NCI-H345 treated with DMSO at 0.1 percent for 48 hours (cell line): Measurements from ENCODE around the gene AEBP2.
"Not testable (repeated sequence)": the region's sequence is repeated elsewhere in the genome, so short reads cannot be mapped to it uniquely, and the experiment has no call there.

Experiments
- DNase-seq: peaks from one replicate; lab custom pipeline; 2025; ENCODE audit not compliant: unreplicated experiment; lab: John Stamatoyannopoulos, UW

The AEBP2 gene

GRCh38 chr12:19451196-19451595 lies 11.9 kb downstream of the AEBP2 start:
- DNase-seq, result no peak

GRCh38 chr12:19453961-19454360 lies 14.7 kb downstream of the AEBP2 start:
- DNase-seq, result no peak

- DNase-seq, result no peak
Measured at GRCh38 chr12:19454837-19455236, 15.5 kb downstream of the AEBP2 start.

GRCh38 chr12:19456176-19456575 lies 16.9 kb downstream of the AEBP2 start:
- no peak for DNase-seq

GRCh38 chr12:19457561-19457960 lies 18.3 kb downstream of the AEBP2 start:
- no peak for DNase-seq

GRCh38 chr12:19458733-19459132 lies 19.4 kb downstream of the AEBP2 start:
- DNase-seq, result no peak

DNA sequence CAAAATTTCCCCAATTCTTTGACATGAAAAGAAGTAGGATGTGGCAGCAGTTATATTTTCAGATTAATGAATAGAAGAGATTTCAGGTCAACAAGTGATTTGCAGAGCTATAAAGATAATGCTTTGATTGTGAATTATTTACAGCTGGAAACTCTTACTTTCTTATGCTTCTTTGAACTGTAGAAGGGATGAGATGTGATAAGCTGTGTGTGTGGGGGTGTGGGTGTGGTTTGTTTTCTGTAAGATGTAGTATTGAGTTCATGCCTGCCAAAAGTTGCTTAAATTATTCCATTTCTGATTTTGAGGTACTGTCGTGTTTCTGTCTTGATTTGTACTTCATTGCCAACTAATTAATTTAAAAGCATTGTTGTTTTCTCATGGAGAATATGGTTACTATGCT lies 22.7 kb downstream of the AEBP2 start:
- DNase-seq, result no peak

DNA sequence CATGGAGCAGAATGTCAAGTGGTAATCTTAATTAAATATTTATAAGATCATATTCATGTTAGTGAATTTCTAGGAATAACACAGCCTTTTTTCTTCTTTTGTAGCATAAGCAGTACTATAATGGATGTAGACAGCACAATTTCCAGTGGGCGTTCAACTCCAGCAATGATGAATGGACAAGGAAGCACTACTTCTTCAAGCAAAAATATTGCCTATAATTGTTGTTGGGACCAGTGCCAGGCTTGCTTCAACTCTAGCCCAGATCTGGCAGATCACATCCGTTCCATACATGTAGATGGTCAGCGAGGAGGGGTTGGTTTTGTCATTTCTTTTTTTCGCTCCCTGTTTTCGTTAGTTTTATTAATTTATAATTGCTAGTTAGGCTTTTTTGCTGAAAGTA lies 23.1 kb downstream of the AEBP2 start:
- DNase-seq, result no peak

GRCh38 chr12:19464192-19464580 lies 24.9 kb downstream of the AEBP2 start:
- DNase-seq, result no peak

DNA sequence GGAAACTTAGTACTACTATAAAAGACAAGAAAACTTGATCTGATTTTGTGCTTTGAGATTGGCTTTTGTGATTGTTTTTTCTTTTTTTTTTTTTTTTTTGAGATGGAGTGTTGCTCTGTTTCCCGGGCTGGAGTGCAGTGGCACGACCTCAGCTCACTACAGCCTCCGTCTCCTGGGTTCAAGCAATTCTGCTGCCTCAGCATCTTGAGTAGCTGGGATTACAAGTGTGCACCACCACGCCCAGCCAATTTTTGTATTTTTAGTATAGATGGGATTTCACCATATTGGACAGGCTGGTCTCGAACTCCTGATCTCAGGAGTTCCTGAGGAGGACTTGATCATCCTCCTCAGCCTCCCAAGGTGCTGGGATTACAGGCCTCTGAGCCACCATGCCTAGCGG lies 26.4 kb downstream of the AEBP2 start:
- no peak for DNase-seq

GRCh38 chr12:19474147-19474546 lies 34.9 kb downstream of the AEBP2 start:
- DNase-seq, result no peak

DNA sequence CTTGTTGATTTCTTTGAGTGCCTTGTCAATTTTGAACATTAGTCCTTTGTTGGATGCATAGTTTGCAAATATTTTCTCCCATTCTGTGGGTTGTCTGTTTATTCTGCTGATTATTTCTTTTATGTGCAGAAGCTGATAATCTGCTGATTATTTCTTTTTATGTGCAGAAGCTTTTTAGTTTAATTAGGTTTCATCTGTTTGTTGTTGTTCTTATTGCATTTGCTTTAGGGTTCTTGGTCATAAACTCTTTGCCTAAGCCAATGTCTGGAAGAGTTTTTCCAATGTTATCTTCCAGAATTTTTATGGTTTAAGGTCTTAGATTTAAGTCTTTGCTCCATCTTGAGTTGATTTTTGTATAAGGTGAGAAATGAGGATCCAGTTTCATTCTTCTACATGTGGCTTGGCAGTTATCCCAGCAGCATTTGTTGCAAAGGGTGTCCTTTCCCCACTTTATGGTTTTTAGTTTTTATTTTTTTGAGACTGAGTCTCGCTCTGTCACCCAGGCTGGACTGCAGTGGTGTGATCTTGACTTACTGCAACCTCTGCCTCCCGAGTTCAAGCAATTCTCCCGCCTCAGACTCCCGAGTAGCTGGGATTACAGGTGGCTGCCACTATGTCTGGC lies 36.7 kb downstream of the AEBP2 start:
- not testable (repeated sequence) for DNase-seq

DNA sequence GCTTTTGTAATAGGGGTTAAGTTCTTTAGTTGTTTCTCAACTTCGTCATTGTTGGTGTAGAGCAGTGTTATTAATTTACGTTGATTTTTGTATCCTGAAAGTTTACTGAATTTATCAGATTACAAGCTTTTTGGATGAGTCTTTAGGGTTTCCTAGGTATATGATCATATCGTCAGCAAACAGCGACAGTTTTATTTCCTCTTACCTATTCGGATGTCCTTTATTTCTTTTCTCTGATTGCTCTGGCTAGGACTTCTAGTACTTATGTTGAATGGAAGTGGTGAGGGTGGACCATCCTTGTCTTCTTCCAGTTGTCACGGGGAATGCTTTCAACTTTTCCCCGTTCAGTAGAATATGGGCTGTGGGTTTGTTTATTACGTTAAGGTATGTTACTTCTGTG lies 37.8 kb downstream of the AEBP2 start:
- DNase-seq, result no peak

GRCh38 chr12:19480459-19480858 lies 41.2 kb downstream of the AEBP2 start:
- DNase-seq, result no peak

- DNase-seq, result no peak
Measured at GRCh38 chr12:19482036-19482435, 42.7 kb downstream of the AEBP2 start.

DNA sequence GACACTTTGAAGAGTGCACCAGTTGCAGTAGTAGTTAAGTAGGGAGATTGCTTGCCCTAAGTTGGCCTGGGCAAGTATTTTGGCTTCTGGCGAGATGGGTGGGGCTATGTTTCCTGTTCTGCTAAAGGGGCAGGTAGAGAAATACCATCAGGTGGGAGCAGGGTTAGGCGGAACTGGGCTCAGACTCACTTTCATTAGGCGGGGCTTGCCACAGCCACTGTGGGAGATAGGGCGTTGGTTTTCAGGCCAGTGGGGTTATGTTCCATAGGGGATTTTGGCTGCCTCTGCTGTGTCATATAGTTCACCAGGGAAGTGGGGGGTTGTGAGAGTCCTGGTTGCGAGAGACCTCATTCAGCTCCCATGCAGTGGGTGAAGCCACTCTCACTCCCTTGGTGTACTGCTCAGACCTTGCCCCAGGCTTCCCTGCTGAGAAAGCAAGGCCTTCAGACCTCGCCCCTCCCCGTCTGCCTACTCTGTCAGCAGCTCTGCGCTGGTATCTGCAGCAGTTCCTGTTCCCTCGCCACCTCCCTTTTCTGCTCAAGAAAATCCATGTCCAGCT lies 43.3 kb downstream of the AEBP2 start:
- DNase-seq, result no peak

GRCh38 chr12:19483727-19484126 lies 44.4 kb downstream of the AEBP2 start:
- DNase-seq, result no peak

DNA sequence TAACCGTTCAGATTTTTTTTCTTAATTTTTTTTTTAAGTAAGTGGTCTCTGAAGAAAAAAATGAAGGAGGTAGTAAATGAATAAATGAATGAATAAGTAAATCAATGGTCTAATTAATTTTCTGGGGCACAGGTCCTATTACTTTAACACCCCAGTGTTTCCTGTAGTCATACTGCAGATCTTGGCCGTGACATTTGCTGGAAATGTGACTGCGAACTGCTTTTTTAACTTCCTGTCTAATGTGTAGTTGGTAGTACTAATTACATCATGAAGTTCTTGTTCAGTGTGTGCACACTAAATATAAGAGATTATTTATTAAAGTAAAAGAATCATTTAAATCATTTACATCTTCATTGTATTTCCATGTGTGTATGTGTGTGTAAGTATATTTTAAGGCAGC lies 45.4 kb downstream of the AEBP2 start:
- no peak for DNase-seq

DNA sequence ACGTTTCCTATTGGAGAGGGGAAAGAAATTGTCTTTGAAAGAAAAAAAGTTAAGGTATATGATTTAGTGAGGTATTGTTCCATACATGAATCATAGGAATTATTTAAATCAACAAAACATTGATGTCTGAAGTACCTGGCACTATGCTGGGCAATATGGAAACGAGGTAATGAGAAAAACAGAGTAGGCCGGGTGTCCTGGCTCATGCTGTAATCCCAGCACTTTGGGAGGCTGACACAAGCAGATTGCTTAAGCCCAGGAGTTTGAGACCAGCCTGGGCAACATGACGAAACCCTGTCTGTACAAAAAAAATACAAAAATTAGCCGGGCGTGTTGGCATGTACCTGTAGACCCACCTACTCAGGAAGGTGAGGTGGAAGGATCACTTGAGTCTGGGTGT lies 45.9 kb downstream of the AEBP2 start:
- no peak for DNase-seq

GRCh38 chr12:19489168-19489567 lies 49.9 kb downstream of the AEBP2 start:
- DNase-seq, result no peak

GRCh38 chr12:19490908-19491307 lies 51.6 kb downstream of the AEBP2 start:
- no peak for DNase-seq

- DNase-seq, result no peak
Measured at GRCh38 chr12:19491863-19492262, 52.6 kb downstream of the AEBP2 start.

DNA sequence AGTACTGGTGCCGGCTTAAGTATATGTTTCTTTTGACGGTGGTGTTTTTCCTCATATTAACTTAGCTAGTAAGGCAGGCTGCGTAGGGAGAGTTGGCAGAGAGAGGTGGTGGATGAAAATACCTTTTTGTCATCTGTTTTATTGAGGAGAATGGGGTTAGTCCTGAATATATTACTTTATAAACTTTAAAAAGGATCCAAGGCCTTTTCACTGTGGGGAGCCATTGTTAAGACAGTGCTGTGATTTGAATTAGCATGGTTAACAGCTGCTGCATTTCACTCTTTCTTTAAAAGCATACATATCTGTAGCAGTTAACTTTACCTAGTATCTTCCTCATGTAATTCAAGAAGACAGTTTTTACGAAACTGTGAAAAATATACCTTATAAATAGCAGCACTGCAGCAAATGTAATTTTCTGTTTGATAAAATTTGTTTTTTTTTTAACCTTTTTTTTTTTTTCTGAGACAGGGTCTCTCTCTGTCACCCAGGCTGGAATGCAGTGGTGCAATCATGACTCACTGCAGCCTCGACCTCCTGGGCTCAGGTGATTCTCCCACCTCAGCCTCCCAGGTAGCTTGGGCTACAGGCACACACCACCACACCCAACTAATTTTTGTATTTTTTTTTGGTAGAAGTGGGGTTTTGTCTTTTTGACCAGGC lies 57.1 kb downstream of the AEBP2 start:
- DNase-seq, result no peak
